Measurements from ENCODE around the gene SLC25A1.
"Not testable (repeated sequence)": the region's sequence is repeated elsewhere in the genome, so short reads cannot be mapped to it uniquely, and the experiment has no call there.

The SLC25A1 gene

GRCh38 chr22:19158649-19159048 lies 19.9 kb downstream of the SLC25A1 start:
- not testable (repeated sequence) for DNase-seq

GRCh38 chr22:19156109-19156508 lies 22.4 kb downstream of the SLC25A1 start:
- DNase-seq, result not testable (repeated sequence)

- no peak for DNase-seq
Measured at GRCh38 chr22:19152942-19153883, 25.3 kb downstream of the SLC25A1 start.

- no peak for DNase-seq
Measured at GRCh38 chr22:19151329-19152191, 27.0 kb downstream of the SLC25A1 start.

- no peak for DNase-seq
Measured at GRCh38 chr22:19150482-19151328, 27.8 kb downstream of the SLC25A1 start.

GRCh38 chr22:19149991-19150390 lies 28.5 kb downstream of the SLC25A1 start, which contains the start of gene GSC2:
GSC2 (minus strand) TSS chr22:19150292; CDS start chr22:19150283, 9 bp downstream.
- DNase-seq, result no peak

- DNase-seq, result no peak
Measured at GRCh38 chr22:19149047-19149883, 29.3 kb downstream of the SLC25A1 start.

- DNase-seq, result no peak
Measured at GRCh38 chr22:19148417-19149046, 30.0 kb downstream of the SLC25A1 start.

- DNase-seq, result no peak
Measured at GRCh38 chr22:19147195-19147780, 31.2 kb downstream of the SLC25A1 start.

- no peak for DNase-seq
Measured at GRCh38 chr22:19146215-19146968, 32.1 kb downstream of the SLC25A1 start.

- DNase-seq, result no peak
Measured at GRCh38 chr22:19143967-19144400, 34.6 kb downstream of the SLC25A1 start.

GRCh38 chr22:19143212-19143611 lies 35.3 kb downstream of the SLC25A1 start:
- no peak for DNase-seq

GRCh38 chr22:19142394-19142793 lies 36.1 kb downstream of the SLC25A1 start:
- DNase-seq, result no peak

- DNase-seq, result no peak
Measured at GRCh38 chr22:19139974-19140373, 38.6 kb downstream of the SLC25A1 start.

- no peak for DNase-seq
Measured at GRCh38 chr22:19139001-19139356, 39.6 kb downstream of the SLC25A1 start.

- DNase-seq, result no peak
Measured at GRCh38 chr22:19138217-19139000, 40.1 kb downstream of the SLC25A1 start.

GRCh38 chr22:19137384-19138216 lies 40.9 kb downstream of the SLC25A1 start:
- no peak for DNase-seq

- DNase-seq, result no peak
Measured at GRCh38 chr22:19136915-19137314, 41.6 kb downstream of the SLC25A1 start.
